ENCODE data around the gene ADCY2. TPM values are rescaled to one million over a fixed set of nuclear protein-coding genes. Genes with fewer than 3 reads are reported as not detected.

The ADCY2 gene
- polyA plus RNA-seq, 1 experiment = not detected

DNA sequence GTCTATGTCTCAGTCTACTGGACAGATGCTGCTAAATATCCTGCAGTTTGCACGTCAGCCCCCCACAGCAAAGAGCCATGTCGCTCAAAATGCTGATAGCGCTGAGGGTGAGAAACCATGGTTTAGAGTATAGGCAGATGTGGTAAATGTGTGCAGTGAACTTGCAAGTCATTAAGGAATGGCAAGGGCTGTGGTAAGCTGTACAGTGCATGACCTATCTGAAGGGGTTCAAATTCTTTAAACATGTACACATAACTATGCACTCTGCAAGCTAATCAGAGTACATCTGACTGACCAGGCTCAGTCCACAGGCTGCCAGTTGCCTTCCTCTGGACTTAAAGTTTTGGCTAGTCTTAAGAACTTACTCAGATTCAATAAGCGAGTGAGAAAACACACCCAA, 284.3 kb downstream of the ADCY2 start:
- TF ChIP-seq, protein P1, sequence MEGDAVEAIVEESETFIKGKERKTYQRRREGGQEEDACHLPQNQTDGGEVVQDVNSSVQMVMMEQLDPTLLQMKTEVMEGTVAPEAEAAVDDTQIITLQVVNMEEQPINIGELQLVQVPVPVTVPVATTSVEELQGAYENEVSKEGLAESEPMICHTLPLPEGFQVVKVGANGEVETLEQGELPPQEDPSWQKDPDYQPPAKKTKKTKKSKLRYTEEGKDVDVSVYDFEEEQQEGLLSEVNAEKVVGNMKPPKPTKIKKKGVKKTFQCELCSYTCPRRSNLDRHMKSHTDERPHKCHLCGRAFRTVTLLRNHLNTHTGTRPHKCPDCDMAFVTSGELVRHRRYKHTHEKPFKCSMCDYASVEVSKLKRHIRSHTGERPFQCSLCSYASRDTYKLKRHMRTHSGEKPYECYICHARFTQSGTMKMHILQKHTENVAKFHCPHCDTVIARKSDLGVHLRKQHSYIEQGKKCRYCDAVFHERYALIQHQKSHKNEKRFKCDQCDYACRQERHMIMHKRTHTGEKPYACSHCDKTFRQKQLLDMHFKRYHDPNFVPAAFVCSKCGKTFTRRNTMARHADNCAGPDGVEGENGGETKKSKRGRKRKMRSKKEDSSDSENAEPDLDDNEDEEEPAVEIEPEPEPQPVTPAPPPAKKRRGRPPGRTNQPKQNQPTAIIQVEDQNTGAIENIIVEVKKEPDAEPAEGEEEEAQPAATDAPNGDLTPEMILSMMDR (IDR thresholded peaks at IDR 0.05; ENCODE audit: low read depth, low read length) = no peak
- no peak for DNase-seq (ENCODE audit: low read depth, low spot score)
- Histone ChIP-seq H3K9me3 (ENCODE audit: control insufficient read depth, insufficient read depth, low read length) (peaks cover 42% of the 10 kb centered on the region), H3K27ac (ENCODE audit: low read depth, low read length) (no peak overlapping the region), H3K4me3 (ENCODE audit: low read depth, low read length) (no peak overlapping the region), H3K27me3 (ENCODE audit: control insufficient read depth, insufficient read depth, low read length) (no peaks in the 10 kb centered on the region)
- ChIA-PET CTCF (no interaction called here), POLR2A (no interaction called here)

DNA sequence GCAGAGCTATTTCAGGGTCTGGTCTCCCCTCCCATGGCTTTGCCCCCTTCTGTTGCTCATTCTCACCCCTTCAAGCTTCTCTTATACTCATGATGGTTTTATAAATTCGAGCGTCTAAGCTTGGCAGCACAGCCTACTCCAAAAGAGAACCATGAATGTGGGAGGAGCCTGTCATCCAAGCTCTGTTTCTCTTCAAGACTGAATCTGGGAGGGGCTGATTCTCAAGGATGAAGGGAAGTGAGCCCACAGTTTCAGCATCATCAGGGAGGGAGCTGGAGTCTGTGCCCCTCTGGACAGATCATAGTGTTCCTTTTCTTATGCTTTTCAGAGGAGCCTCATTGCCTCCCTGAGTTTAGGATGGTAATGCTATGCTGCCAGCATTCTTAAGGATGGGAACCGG, 286.4 kb downstream of the ADCY2 start:
- H3K27me3 ChIP-seq (ENCODE audit: control insufficient read depth, insufficient read depth, low read length) = no peaks in the 10 kb centered on the region
- H3K9me3 ChIP-seq (ENCODE audit: control insufficient read depth, insufficient read depth, low read length) = peaks cover 36% of the 10 kb centered on the region
- no peak overlapping the region for H3K27ac ChIP-seq (ENCODE audit: low read depth, low read length)
- CTCF ChIA-PET = no interaction called here
- TF ChIP-seq, protein P1 (IDR thresholded peaks at IDR 0.05; ENCODE audit: low read depth, low read length) = no peak
- no peak overlapping the region for H3K4me3 ChIP-seq (ENCODE audit: low read depth, low read length)
- POLR2A ChIA-PET = no interaction called here
- DNase-seq (ENCODE audit: low read depth, low spot score) = no peak

DNA sequence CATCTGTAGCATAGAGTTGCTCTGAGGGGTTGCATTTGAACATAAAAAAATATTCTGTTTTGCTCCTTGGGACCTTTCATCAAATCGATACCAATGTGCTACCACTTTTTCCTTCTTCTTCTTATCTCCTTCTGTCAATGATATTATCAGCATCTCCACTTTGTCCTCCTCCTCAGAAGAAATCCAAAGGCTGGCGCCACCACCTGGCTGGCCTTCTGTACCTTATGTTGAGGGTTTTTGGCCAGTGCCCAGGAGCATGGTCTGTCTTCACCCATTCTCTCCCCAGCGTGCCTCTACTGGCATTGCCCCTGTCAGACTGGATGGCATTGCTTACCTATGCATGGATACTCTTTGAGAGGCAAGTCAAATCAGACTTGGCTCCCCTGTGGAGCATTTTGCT, 287.8 kb downstream of the ADCY2 start:
- no peak overlapping the region for H3K4me3 ChIP-seq (ENCODE audit: low read depth, low read length)
- ChIA-PET POLR2A (no interaction called here), CTCF (no interaction called here)
- H3K27me3 ChIP-seq (ENCODE audit: control insufficient read depth, insufficient read depth, low read length) = no peaks in the 10 kb centered on the region
- H3K27ac ChIP-seq (ENCODE audit: low read depth, low read length) = no peak overlapping the region
- TF ChIP-seq, protein P1 (IDR thresholded peaks at IDR 0.05; ENCODE audit: low read depth, low read length) = no peak
- DNase-seq (ENCODE audit: low read depth, low spot score) = no peak
- peaks cover 31% of the 10 kb centered on the region for H3K9me3 ChIP-seq (ENCODE audit: control insufficient read depth, insufficient read depth, low read length)

DNA sequence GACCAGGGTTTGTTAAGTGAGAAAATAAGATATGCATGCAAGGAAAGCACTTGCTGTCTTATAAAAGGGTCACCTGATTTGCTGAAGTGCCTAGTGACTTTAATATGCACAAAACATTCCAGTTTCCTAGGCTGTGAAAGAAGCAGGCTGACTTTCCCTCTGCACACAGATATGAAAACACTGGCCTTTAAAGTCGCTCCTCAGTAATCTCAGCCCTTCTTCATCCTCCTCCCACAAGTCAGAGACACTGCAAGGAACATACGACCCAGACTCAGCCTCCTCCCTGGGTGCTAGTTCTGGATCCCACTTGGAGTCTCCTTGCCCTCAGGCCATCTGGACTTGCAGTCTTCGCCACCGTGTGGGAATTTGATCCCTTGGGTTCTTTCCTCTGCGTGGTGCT, 288.9 kb downstream of the ADCY2 start:
- POLR2A ChIA-PET = no interaction called here
- no peak overlapping the region for H3K27ac ChIP-seq (ENCODE audit: low read depth, low read length)
- no peak overlapping the region for H3K4me3 ChIP-seq (ENCODE audit: low read depth, low read length)
- no peaks in the 10 kb centered on the region for H3K27me3 ChIP-seq (ENCODE audit: control insufficient read depth, insufficient read depth, low read length)
- CTCF ChIA-PET = no interaction called here
- H3K9me3 ChIP-seq (ENCODE audit: control insufficient read depth, insufficient read depth, low read length) = peaks cover 22% of the 10 kb centered on the region
- TF ChIP-seq, protein P1 (IDR thresholded peaks at IDR 0.05; ENCODE audit: low read depth, low read length) = no peak
- no peak for DNase-seq (ENCODE audit: low read depth, low spot score)

DNA sequence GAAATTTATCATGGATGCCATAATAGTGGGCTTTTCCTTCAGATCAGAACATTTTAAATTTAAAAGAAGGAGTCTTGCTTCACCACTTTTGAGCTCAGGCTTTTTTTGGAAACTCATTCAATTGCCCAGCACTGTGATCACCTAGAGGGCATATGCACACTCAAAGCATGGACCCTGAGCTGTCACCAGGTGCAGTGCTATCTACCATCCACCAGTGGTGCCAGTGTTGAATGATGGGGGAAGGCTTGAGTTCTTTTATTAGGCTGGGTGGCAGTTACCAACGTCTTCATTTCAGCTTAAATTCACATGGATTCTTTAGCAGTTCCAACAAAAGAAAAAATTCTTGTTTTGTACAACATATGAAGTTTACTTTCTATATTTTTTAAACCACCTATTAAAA, 290.9 kb downstream of the ADCY2 start:
- Histone ChIP-seq H3K27me3 (ENCODE audit: control insufficient read depth, insufficient read depth, low read length) (no peaks in the 10 kb centered on the region), H3K4me3 (ENCODE audit: low read depth, low read length) (no peak overlapping the region), H3K27ac (ENCODE audit: low read depth, low read length) (no peak overlapping the region), H3K9me3 (ENCODE audit: control insufficient read depth, insufficient read depth, low read length) (peaks cover 28% of the 10 kb centered on the region)
- no peak for DNase-seq (ENCODE audit: low read depth, low spot score)
- TF ChIP-seq, protein P1 (IDR thresholded peaks at IDR 0.05; ENCODE audit: low read depth, low read length) = no peak
- ChIA-PET POLR2A (no interaction called here), CTCF (no interaction called here)
